K562 (cell line): Measurements from ENCODE around the gene ZNF322. TPM values are rescaled to one million over a fixed set of nuclear protein-coding genes. Genes with fewer than 3 reads are reported as not detected.
A peak's percentile ranks its signal among the peaks of the same experiment; 100 is the strongest.

Experiments used
- ARID3A ChIP-seq: IDR thresholded peaks from 2 replicates; pipeline ENCODE4 v1.6.1; 2012; ENCODE audit warnings: low read depth, low read length, improper control_type of control experiment, borderline replicate concordance
- BRCA1 ChIP-seq, 2 experiments: fragments of 450-650 bp in 1 of 2; sonication (generic) in 1 of 2; formaldehyde crosslinking in 1 of 2; IDR thresholded peaks; 2 replicates each; pipeline versions ENCODE4 v1.5.0 to v1.6.1; 2017 to 2020; ENCODE audit warnings: mild to moderate bottlenecking in 1 of 2, missing genetic modification reagents in 1 of 2
- CXXC5 ChIP-seq: fragments of 250-450 bp; sonication (Bioruptor Pico); IDR thresholded peaks from 2 replicates; pipeline ENCODE4 v1.8.0; 2022; ENCODE audit warnings: inconsistent platforms, mild to moderate bottlenecking, moderate library complexity
- ESRRB ChIP-seq: fragments of 250-450 bp; sonication (Bioruptor Pico); IDR thresholded peaks from 2 replicates; pipeline ENCODE4 v1.5.0; 2020; ENCODE audit warnings: mild to moderate bottlenecking, moderate library complexity, borderline replicate concordance
- FIP1L1 ChIP-seq: fragments of 200-400 bp; formaldehyde crosslinking; IDR thresholded peaks from 2 replicates; pipeline ENCODE4 v1.6.1; 2018; ENCODE audit warnings: mild to moderate bottlenecking, low read depth, low read length; ENCODE audit not compliant: poor library complexity, severe bottlenecking
- HMGXB4 ChIP-seq: sonication (generic); formaldehyde crosslinking; IDR thresholded peaks from 2 replicates; pipeline ENCODE4 v1.8.1; 2023; ENCODE audit warnings: mild to moderate bottlenecking, missing genetic modification reagents
- HNRNPL ChIP-seq: fragments of 200-400 bp; formaldehyde crosslinking; IDR thresholded peaks from 2 replicates; pipeline ENCODE4 v1.6.1; 2017; ENCODE audit warnings: low read depth, mild to moderate bottlenecking, low read length
- MTA1 ChIP-seq: fragments of 450-650 bp; IDR thresholded peaks from 2 replicates; pipeline ENCODE4 v1.6.1; 2017; ENCODE audit warnings: borderline replicate concordance
- NR0B1 ChIP-seq: fragments of 450-650 bp; IDR thresholded peaks from one replicate; pipeline ENCODE4 v1.6.1; 2018; ENCODE audit warnings: mild to moderate bottlenecking, moderate library complexity; ENCODE audit not compliant: partially characterized antibody
- RAD21 ChIP-seq, 2 experiments: fragments of 250-450 bp in 1 of 2; fragments of 450-650 bp in 1 of 2; sonication (Bioruptor Pico) in 1 of 2; formaldehyde crosslinking in 1 of 2; IDR thresholded peaks in 1 of 2; conservative IDR thresholded peaks in 1 of 2; 2 replicates each; pipeline versions ENCODE4 v1.4.0 to v1.8.0; 2020 to 2022; ENCODE audit warnings: mild to moderate bottlenecking in 2 of 2, moderate library complexity in 1 of 2
- STAT5B ChIP-seq: fragments of 250-450 bp; sonication (Bioruptor Pico); IDR thresholded peaks from 2 replicates; pipeline ENCODE4 v1.8.0; 2021; ENCODE audit warnings: mild to moderate bottlenecking, inconsistent platforms
- SUPT5H ChIP-seq: fragments of 450-650 bp; IDR thresholded peaks from 2 replicates; pipeline ENCODE4 v1.6.1; 2016
- TAL1 ChIP-seq: fragments of 450-650 bp; IDR thresholded peaks from 2 replicates; pipeline ENCODE4 v1.6.1; 2016; ENCODE audit warnings: mild to moderate bottlenecking
- ZC3H8 ChIP-seq: fragments of 450-650 bp; IDR thresholded peaks from 2 replicates; pipeline ENCODE4 v1.6.1; 2017
- ZFPM2 ChIP-seq: fragments of 250-450 bp; sonication (Bioruptor Pico); IDR thresholded peaks from 2 replicates; pipeline ENCODE4 v1.5.1; 2022; ENCODE audit warnings: mild to moderate bottlenecking
- ZFX ChIP-seq: sonication (generic); formaldehyde crosslinking; IDR thresholded peaks from 2 replicates; pipeline ENCODE4 v1.8.0; 2022; ENCODE audit warnings: mild to moderate bottlenecking, missing genetic modification reagents, moderate library complexity
- ZKSCAN3 ChIP-seq: fragments of 250-450 bp; sonication (Bioruptor Pico); IDR thresholded peaks from 2 replicates; pipeline ENCODE4 v1.4.0; 2020
- ZNF24 ChIP-seq: fragments of 450-650 bp; IDR thresholded peaks from 2 replicates; pipeline ENCODE4 v1.6.1; 2016
- ZNF740 ChIP-seq, 3 experiments: fragments of 200-800 bp in 1 of 3; sonication (Bioruptor generic) in 1 of 3; sonication (generic) in 1 of 3; formaldehyde crosslinking in 1 of 3; IDR thresholded peaks; 2 replicates each; pipeline versions ENCODE4 v1.6.1 to v1.8.0; 2016 to 2022; ENCODE audit warnings: mild to moderate bottlenecking in 2 of 3, missing compliant biosample characterization in 2 of 3, missing genetic modification characterization in 2 of 3, missing genetic modification reagents in 1 of 3
- polyA plus RNA-seq, 8 experiments: library from polyadenylated mRNA; depleted of rRNA in 4 of 8; stranded (reverse) in 5 of 8; unstranded in 3 of 8; fragments of >200 nt; fragmentation: Nextera tagmentation in 2 of 8; fragmentation: Illumina TruSeq in 1 of 8; extraction: Ambion mirVana in 2 of 8; extraction: Trizol in 1 of 8; gene quantifications; 2 replicates each; pipeline versions ENCODE4 v1.2.1 to v1.2.3, GENCODE V29; 2011 to 2014; ENCODE audit warnings: inconsistent platforms in 1 of 8, missing spikeins in 1 of 8
- total RNA-seq, 7 experiments: library from RNA; depleted of rRNA in 6 of 7; stranded (reverse); fragments of >200 nt in 6 of 7; fragmentation: Illumina TruSeq in 2 of 7; extraction: Trizol in 2 of 7; gene quantifications; 2 replicates each; pipeline versions ENCODE4 v1.2.1 to v1.2.3, GENCODE V29; 2011 to 2021; ENCODE audit warnings: low replicate concordance in 1 of 7
- TF ChIP-seq, protein P1 (sequence below): sonication (generic); formaldehyde crosslinking; IDR thresholded peaks from 2 replicates; pipeline ENCODE4 v1.8.0; 2022; ENCODE audit warnings: mild to moderate bottlenecking, missing genetic modification reagents, borderline replicate concordance

Gene ZNF322
- total and polyA plus RNA-seq, 9 of the 15 experiments (the other 6 are each of a cell fraction or from before 2014, with no cell fraction given): 4.7 to 31.2 (median 18.7) TPM

DNA sequence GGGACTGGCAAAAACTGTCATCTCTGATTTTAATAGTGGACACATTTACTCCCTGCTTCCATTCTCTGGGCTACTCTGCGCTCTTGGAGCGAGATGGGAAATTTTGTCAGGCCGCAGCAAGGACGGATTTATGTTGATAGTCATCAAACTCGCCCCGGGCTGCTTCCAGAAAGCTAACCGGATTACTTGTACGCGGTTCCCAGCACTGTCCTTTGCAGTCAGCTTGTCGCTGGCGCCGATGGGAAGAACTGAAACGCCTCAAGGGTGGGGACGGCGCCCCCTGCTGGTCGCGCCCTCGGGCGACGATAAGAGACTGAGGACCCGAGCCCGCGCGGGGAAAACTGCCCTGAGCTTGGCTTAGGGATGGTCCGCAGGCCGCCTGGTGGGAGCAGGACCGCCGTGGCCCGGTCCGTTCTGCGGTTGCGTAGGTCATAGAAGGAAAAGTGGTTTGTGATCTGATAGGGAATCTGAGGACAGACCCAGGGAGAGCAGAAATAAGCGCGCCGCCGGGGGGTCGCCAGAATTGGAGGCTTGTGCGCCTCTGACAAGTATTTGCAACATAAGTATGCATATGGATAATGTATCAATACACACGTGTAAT, 63.8 kb downstream of the ZNF322 start (continued):
- 0 out of 2 replicates have a peak, but pooled peaks have one; percentile 20 for TF ChIP-seq ARID3A
- TF ChIP-seq, protein P1, sequence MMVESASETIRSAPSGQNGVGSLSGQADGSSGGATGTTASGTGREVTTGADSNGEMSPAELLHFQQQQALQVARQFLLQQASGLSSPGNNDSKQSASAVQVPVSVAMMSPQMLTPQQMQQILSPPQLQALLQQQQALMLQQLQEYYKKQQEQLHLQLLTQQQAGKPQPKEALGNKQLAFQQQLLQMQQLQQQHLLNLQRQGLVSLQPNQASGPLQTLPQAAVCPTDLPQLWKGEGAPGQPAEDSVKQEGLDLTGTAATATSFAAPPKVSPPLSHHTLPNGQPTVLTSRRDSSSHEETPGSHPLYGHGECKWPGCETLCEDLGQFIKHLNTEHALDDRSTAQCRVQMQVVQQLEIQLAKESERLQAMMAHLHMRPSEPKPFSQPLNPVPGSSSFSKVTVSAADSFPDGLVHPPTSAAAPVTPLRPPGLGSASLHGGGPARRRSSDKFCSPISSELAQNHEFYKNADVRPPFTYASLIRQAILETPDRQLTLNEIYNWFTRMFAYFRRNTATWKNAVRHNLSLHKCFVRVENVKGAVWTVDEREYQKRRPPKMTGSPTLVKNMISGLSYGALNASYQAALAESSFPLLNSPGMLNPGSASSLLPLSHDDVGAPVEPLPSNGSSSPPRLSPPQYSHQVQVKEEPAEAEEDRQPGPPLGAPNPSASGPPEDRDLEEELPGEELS (CRISPR knock-in tag): peak; percentile 77; the same call in 1 of the 2 replicates
- TF ChIP-seq ZC3H8: no peak
- TF ChIP-seq TAL1: no peak; the same call in 1 of the 2 replicates
- peak; percentile 49; the same call in 1 of the 2 replicates for TF ChIP-seq ZFX
- peak; percentile 72 for TF ChIP-seq MTA1
- TF ChIP-seq ESRRB (CRISPR knock-in tag): no peak
- no peak for TF ChIP-seq STAT5B
- peak; percentile 95 to 96 for TF ChIP-seq RAD21 (CRISPR knock-in tag; conservative IDR thresholded peaks at IDR 0.05 in 1 of 2, IDR thresholded peaks at IDR 0.05 in 1 of 2)
- no peak for TF ChIP-seq ZFPM2 (CRISPR knock-in tag)
- TF ChIP-seq ZNF740 (CRISPR knock-in tag; IDR thresholded peaks at IDR 0.05): no peak
- no peak for TF ChIP-seq ZNF740 (tag; IDR thresholded peaks at IDR 0.05)
- peak; percentile 85 for TF ChIP-seq CXXC5
- TF ChIP-seq ZNF24: peak; percentile 97
- TF ChIP-seq HMGXB4 (CRISPR knock-in tag): no peak
- TF ChIP-seq FIP1L1: no peak
- no peak for TF ChIP-seq NR0B1
- TF ChIP-seq BRCA1 (IDR thresholded peaks at IDR 0.05): no peak
- no peak for TF ChIP-seq BRCA1 (CRISPR knock-in tag; IDR thresholded peaks at IDR 0.05)
- no peak for TF ChIP-seq HNRNPL
- peak; percentile 17 for TF ChIP-seq SUPT5H
- TF ChIP-seq ZKSCAN3 (CRISPR knock-in tag): no peak
